ENCODE measurements around the gene VPS26B.

DNA sequence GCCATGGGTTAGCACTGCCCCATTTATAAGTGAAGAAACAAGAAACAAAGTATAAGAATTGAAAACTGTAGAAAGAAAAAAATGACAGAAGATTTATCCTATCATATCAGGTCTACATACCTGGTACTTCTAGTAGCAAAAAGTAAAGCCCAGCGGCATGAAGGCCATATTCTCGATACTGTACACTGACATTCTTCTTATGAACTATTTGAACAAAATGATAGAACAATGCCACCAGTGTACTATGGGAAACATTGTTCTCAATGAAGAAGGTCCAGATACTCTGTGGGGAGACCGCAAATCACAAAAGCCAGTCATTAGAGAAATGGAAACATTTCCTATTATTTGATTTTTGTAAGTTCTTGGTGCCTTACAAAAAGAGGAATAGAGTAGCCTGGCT, 7.7 kb upstream of the VPS26B start:
- no peak for TF ChIP-seq POLR2AphosphoS5 (IDR thresholded peaks at IDR 0.05; ENCODE audit: borderline replicate concordance, low read depth, low read length)
- TF ChIP-seq EZH2 (IDR thresholded peaks at IDR 0.05) = no peak

All from SK-N-MC (cell line).